ENCODE data around the gene TACC2.

DNA sequence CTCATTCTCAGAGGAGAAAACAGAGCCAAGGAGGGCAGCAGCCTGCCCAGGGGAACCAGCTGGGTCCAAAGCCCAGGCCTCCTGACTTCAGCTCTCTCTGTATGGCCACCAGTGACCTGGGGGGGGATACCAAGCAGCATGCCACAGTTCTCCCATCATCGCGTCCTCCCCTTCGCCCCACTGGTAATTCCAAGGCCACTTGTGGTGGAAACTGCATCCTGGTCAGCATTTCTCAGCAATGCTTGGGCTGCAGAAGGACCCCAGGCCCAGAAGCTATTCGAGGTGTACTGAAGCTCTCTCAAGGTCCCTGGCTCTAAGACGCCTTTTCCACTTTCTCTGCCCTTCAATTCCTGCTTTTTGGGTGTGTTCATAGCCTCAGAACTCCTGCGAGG lies 309.2 kb downstream of the TACC2 start:
- TF ChIP-seq, protein P1, sequence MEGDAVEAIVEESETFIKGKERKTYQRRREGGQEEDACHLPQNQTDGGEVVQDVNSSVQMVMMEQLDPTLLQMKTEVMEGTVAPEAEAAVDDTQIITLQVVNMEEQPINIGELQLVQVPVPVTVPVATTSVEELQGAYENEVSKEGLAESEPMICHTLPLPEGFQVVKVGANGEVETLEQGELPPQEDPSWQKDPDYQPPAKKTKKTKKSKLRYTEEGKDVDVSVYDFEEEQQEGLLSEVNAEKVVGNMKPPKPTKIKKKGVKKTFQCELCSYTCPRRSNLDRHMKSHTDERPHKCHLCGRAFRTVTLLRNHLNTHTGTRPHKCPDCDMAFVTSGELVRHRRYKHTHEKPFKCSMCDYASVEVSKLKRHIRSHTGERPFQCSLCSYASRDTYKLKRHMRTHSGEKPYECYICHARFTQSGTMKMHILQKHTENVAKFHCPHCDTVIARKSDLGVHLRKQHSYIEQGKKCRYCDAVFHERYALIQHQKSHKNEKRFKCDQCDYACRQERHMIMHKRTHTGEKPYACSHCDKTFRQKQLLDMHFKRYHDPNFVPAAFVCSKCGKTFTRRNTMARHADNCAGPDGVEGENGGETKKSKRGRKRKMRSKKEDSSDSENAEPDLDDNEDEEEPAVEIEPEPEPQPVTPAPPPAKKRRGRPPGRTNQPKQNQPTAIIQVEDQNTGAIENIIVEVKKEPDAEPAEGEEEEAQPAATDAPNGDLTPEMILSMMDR (IDR thresholded peaks at IDR 0.05): no peak
- TF ChIP-seq POLR2A (IDR thresholded peaks at IDR 0.05) (no peak), POLR2AphosphoS5 (IDR thresholded peaks at IDR 0.05) (no peak)
